H1 (cell line): ENCODE results near the gene SLC9C1. TPM values are rescaled to one million over a fixed set of nuclear protein-coding genes. Genes with fewer than 3 reads are reported as not detected.

ENCODE experiments used
- BRCA1 ChIP-seq: IDR thresholded peaks from 2 replicates; pipeline ENCODE4 v1.6.1; 2012; ENCODE audit warnings: low read depth, low read length, improper control_type of control experiment
- CHD7 ChIP-seq: fragments of 300-600 bp; sonication (generic); IDR thresholded peaks from 2 replicates; pipeline ENCODE4 v1.7.1; 2012; ENCODE audit warnings: low read length, moderate library complexity, mild to moderate bottlenecking, inconsistent platforms; ENCODE audit not compliant: insufficient replicate concordance
- POU5F1 ChIP-seq: IDR thresholded peaks from 2 replicates; pipeline ENCODE4 v1.6.1; 2011; ENCODE audit warnings: low read depth, mild to moderate bottlenecking, low read length, moderate library complexity
- polyA plus RNA-seq, 7 experiments: library from polyadenylated mRNA; depleted of rRNA in 3 of 7; stranded (reverse) in 5 of 7; unstranded in 2 of 7; fragments of >200 nt in 5 of 7; fragments of 200-250 nt in 2 of 7; gene quantifications; 1 replicate in 5 of 7; 2 replicates in 1 of 7; 4 replicates in 1 of 7; pipeline versions ENCODE4 v1.2.1 to v1.2.3, GENCODE V29; 2011 to 2013; ENCODE audit warnings: missing spikeins in 2 of 7, mixed read lengths in 2 of 7
- total RNA-seq: library from RNA; stranded (reverse); fragmentation: NEBNext Ultra II Directional; extraction: Animal tissue kit (Norgen Biotek cat#: 25700); gene quantifications from 2 replicates; pipeline ENCODE4 v1.2.1, GENCODE V29; 2021

Gene SLC9C1
- total and polyA plus RNA-seq, 2 of the 8 experiments (the other 6 are each of a cell fraction or from before 2014, with no cell fraction given) = 0.15 to 0.24 TPM

- TF ChIP-seq CHD7 = no peak
- TF ChIP-seq POU5F1 = no peak
- TF ChIP-seq BRCA1 = no peak
Measured at GRCh38 chr3:112093180-112093522, 200.9 kb downstream of the SLC9C1 start (continued).
